ENCODE data around the gene GUCY1B1.
"Not testable (repeated sequence)": the region's sequence is repeated elsewhere in the genome, so short reads cannot be mapped to it uniquely, and the experiment has no call there.

GUCY1B1 gene

GRCh38 chr4:155787113-155787710 is 28.4 kb downstream of the GUCY1B1 start:
- in situ Hi-C loops (cut with HindIII; ENCODE audit: low pct_ligation_motif_present, low pct_unique_long_range_greater_than_20kb, low sequenced_read_pairs) = loop anchor here (25.0 kb wide), 1 partner anchor 375 kb away; no protein-coding TSS in a partner anchor
- DNase-seq = peak; percentile 73

DNA sequence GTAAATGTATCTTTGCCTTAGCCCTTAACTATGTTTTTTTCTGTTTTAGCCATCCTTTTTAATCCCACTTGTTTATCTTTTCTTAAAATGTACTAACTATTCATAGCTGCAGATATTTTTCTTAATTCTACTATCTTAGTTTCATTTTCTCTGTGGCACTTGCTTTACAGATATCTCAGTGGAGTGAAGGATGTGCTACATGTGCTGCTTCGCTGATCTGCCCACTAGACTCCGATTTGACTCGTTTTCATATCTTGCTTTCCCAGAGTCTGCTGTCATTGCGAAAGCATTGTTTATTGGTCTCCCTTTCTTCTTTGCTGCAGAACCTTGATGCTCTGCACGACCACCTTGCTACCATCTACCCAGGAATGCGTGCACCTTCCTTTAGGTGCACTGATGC is 30.6 kb downstream of the GUCY1B1 start:
- in situ Hi-C loops (cut with HindIII; ENCODE audit: low pct_ligation_motif_present, low pct_unique_long_range_greater_than_20kb, low sequenced_read_pairs) = loop anchor here (25.0 kb wide), 1 partner anchor 377 kb away; no protein-coding TSS in a partner anchor
- no peak for DNase-seq

DNA sequence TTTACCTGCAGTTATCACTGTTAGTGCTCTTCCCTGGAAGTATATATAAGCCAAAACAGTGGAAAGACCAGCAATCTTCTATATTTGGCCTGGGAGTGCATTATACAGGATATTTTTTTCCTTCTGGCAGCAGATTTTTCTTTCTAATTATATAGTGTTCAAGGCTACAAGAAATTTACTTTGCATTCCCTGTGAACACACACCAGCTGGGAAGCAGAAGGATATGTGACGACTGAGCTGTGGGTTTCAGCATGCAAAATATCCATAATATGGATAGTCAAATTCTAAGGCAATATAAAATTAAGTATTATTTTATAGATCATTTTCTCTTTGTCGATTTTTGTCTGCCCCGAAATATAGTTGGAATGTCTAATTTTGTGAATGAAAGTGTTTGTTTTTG is 31.2 kb downstream of the GUCY1B1 start:
- in situ Hi-C loops (cut with HindIII; ENCODE audit: low pct_ligation_motif_present, low pct_unique_long_range_greater_than_20kb, low sequenced_read_pairs) = loop anchor here (25.0 kb wide), 1 partner anchor 378 kb away; no protein-coding TSS in a partner anchor
- no peak for DNase-seq

GRCh38 chr4:155794589-155795236 is 35.9 kb downstream of the GUCY1B1 start:
- no peak for DNase-seq
- in situ Hi-C loops (cut with HindIII; ENCODE audit: low pct_ligation_motif_present, low pct_unique_long_range_greater_than_20kb, low sequenced_read_pairs) = loop anchor here (25.0 kb wide), 1 partner anchor 382 kb away; no protein-coding TSS in a partner anchor

GRCh38 chr4:155795991-155796390 is 37.2 kb downstream of the GUCY1B1 start:
- peak; percentile 32 for DNase-seq
- in situ Hi-C loops (cut with HindIII; ENCODE audit: low pct_ligation_motif_present, low pct_unique_long_range_greater_than_20kb, low sequenced_read_pairs) = loop anchor here (25.0 kb wide), 1 partner anchor 384 kb away; no protein-coding TSS in a partner anchor

- in situ Hi-C loops (cut with HindIII; ENCODE audit: low pct_ligation_motif_present, low pct_unique_long_range_greater_than_20kb, low sequenced_read_pairs) = loop anchor here (25.0 kb wide), 1 partner anchor 385 kb away; no protein-coding TSS in a partner anchor
Measured at GRCh38 chr4:155797581-155797980, 38.8 kb downstream of the GUCY1B1 start.

GRCh38 chr4:155799116-155799793 is 40.4 kb downstream of the GUCY1B1 start:
- in situ Hi-C loops (cut with HindIII; ENCODE audit: low pct_ligation_motif_present, low pct_unique_long_range_greater_than_20kb, low sequenced_read_pairs) = loop anchor here (25.0 kb wide), 1 partner anchor 387 kb away; no protein-coding TSS in a partner anchor
- DNase-seq = no peak

More at GRCh38 chr4:155797581-155797980, 38.8 kb downstream of the GUCY1B1 start:
- not testable (repeated sequence) for DNase-seq

DNA sequence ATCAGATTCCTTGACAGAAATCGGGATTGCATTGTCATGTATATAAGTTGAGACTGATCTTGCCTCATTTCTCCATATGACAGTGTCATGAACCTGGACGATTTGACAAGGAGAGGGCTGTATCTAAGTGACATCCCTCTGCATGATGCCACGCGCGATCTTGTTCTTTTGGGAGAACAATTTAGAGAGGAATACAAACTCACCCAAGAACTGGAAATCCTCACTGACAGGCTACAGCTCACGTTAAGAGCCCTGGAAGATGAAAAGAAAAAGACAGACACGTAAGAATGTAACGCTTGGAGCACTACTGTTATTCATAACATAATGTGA is 40.9 kb downstream of the GUCY1B1 start:
- in situ Hi-C loops (cut with HindIII; ENCODE audit: low pct_ligation_motif_present, low pct_unique_long_range_greater_than_20kb, low sequenced_read_pairs) = loop anchor here (25.0 kb wide), 1 partner anchor 387 kb away; no protein-coding TSS in a partner anchor
- DNase-seq = no peak

DNA sequence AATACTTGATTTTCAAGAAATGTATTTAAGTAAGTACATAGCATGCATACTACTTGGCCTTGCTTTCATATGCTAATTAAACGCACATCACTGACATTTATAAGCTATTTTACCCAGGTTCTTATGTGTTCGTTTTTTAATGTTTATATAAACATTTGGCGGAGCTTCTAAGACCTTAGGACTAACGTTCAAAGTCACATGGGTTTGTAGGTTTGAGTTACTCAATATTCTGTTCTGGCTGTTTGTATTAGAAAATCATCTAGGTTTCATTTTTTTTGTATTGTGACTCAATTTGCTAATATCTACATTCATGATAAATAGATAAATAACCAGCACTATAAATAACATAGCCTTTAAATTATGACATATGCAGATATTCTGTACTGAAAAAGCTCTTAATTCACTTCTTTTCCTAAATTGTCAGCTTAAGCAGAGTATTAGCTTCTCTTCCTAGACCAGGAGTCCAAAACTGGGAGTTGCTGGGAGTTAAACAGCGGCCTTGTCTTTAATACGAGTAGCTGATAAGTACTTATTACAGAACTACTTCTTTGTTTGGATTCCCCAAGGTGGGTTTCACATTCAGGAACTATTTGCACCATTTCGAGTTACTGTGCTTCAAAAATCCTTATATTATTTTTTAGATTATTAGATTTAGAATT is 42.0 kb downstream of the GUCY1B1 start:
- no peak for DNase-seq
- in situ Hi-C loops (cut with HindIII; ENCODE audit: low pct_ligation_motif_present, low pct_unique_long_range_greater_than_20kb, low sequenced_read_pairs) = no loop called here

DNA sequence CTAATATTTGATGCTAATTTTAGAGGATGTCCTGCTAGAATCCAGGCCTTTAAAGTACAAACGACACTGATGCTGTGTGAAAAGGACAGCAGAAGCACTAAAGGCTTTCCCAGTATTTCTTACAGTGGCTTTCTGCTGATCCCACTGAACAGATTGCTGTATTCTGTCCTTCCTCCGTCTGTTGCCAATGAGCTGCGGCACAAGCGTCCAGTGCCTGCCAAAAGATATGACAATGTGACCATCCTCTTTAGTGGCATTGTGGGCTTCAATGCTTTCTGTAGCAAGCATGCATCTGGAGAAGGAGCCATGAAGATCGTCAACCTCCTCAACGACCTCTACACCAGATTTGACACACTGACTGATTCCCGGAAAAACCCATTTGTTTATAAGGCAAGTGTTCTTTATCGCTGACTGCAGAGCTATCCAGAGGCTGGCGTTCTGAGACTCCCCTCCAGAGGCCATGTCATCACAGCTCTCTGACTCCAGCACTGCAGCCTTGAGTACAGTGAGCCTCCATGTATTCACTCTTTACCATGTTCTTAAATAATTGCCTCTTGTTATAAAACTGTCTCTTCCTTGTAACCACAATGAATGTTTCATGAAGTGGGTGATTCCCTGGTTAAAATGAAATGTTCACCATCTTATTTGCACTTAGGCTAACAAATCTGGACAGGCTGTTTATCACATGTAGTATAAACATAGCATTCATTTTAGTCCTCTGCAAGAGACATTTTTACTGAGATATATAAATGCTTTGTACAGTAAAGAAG is 43.6 kb downstream of the GUCY1B1 start:
- in situ Hi-C loops (cut with HindIII; ENCODE audit: low pct_ligation_motif_present, low pct_unique_long_range_greater_than_20kb, low sequenced_read_pairs) = no loop called here
- no peak for DNase-seq

- in situ Hi-C loops (cut with HindIII; ENCODE audit: low pct_ligation_motif_present, low pct_unique_long_range_greater_than_20kb, low sequenced_read_pairs) = no loop called here
- no peak for DNase-seq
Measured at GRCh38 chr4:155805016-155805415, 46.2 kb downstream of the GUCY1B1 start.

GRCh38 chr4:155807021-155807420 is 48.2 kb downstream of the GUCY1B1 start:
- in situ Hi-C loops (cut with HindIII; ENCODE audit: low pct_ligation_motif_present, low pct_unique_long_range_greater_than_20kb, low sequenced_read_pairs) = no loop called here
- DNase-seq = no peak

GRCh38 chr4:155809835-155810234 is 51.0 kb downstream of the GUCY1B1 start:
- in situ Hi-C loops (cut with HindIII; ENCODE audit: low pct_ligation_motif_present, low pct_unique_long_range_greater_than_20kb, low sequenced_read_pairs) = no loop called here
- peak; percentile 85 for DNase-seq

- in situ Hi-C loops (cut with HindIII; ENCODE audit: low pct_ligation_motif_present, low pct_unique_long_range_greater_than_20kb, low sequenced_read_pairs) = no loop called here
- DNase-seq = no peak
Measured at GRCh38 chr4:155811083-155811482, 52.3 kb downstream of the GUCY1B1 start.

GRCh38 chr4:155818639-155819038 is 59.8 kb downstream of the GUCY1B1 start:
- DNase-seq = no peak
- in situ Hi-C loops (cut with HindIII; ENCODE audit: low pct_ligation_motif_present, low pct_unique_long_range_greater_than_20kb, low sequenced_read_pairs) = no loop called here

DNA sequence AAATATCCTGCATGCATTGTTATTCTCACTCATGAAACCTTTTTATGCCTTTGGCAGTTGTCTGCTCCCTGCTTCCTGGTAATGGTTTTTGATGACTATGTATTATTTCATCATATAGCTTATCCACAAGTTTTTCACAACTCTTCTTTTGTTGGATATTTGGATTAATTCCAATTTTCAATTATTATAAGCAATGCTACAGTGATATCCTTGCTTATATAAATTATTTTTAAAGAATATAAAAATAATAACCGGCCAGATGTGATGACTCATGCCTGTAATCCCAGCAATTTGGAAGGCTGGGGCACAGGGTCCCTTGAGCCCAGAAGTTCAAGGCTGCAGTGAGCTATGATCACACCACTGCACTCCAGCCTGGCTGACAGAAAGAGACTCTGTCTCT is 60.2 kb downstream of the GUCY1B1 start:
- no peak for DNase-seq
- in situ Hi-C loops (cut with HindIII; ENCODE audit: low pct_ligation_motif_present, low pct_unique_long_range_greater_than_20kb, low sequenced_read_pairs) = no loop called here

GRCh38 chr4:155820887-155821518 is 62.2 kb downstream of the GUCY1B1 start:
- no peak for DNase-seq
- in situ Hi-C loops (cut with HindIII; ENCODE audit: low pct_ligation_motif_present, low pct_unique_long_range_greater_than_20kb, low sequenced_read_pairs) = no loop called here

- in situ Hi-C loops (cut with HindIII; ENCODE audit: low pct_ligation_motif_present, low pct_unique_long_range_greater_than_20kb, low sequenced_read_pairs) = no loop called here
- no peak for DNase-seq
Measured at GRCh38 chr4:155822572-155822971, 63.8 kb downstream of the GUCY1B1 start.

All from ACHN (cell line).